Neutrophil (primary cell): ENCODE data around the gene SYNRG.

Experiments used
- H3K27ac ChIP-seq: fragments of 200-600 bp; sonication (generic); 2 replicates; pipeline ENCODE4 v1.5.1; 2016; ENCODE audit warnings: mild to moderate bottlenecking, moderate library complexity
- H3K27me3 ChIP-seq: fragments of 200-600 bp; sonication (generic); 2 replicates; pipeline ENCODE4 v1.6.0; 2016; ENCODE audit warnings: mild to moderate bottlenecking
- H3K36me3 ChIP-seq: fragments of 200-600 bp; sonication (generic); 2 replicates; pipeline ENCODE4 v1.5.1; 2017
- H3K4me1 ChIP-seq, 2 experiments: fragments of 200-600 bp in 1 of 2; sonication (generic) in 1 of 2; 1 replicate in 1 of 2; 2 replicates in 1 of 2; pipeline versions ENCODE4 v1.5.1 to v1.6.1; 2013 to 2016; ENCODE audit warnings: low read depth in 1 of 2, low read length in 1 of 2, mild to moderate bottlenecking in 1 of 2, moderate library complexity in 1 of 2; ENCODE audit not compliant: control insufficient read depth in 1 of 2, insufficient read depth in 1 of 2
- H3K4me3 ChIP-seq, 2 experiments: fragments of 200-600 bp in 1 of 2; sonication (generic) in 1 of 2; 1 replicate in 1 of 2; 2 replicates in 1 of 2; pipeline ENCODE4 v1.5.1; 2013 to 2016; ENCODE audit warnings: low read depth in 1 of 2, low read length in 1 of 2, mild to moderate bottlenecking in 1 of 2, moderate library complexity in 1 of 2
- H3K9me3 ChIP-seq: fragments of 200-600 bp; sonication (generic); 2 replicates; pipeline ENCODE4 v1.5.1; 2016
- CTCF ChIP-seq: fragments of 200-600 bp; sonication (generic); IDR thresholded peaks from 2 replicates; pipeline ENCODE4 v1.5.1; 2016; ENCODE audit warnings: antibody characterized with exemption

Gene SYNRG

GRCh38 chr17:37598145-37598544 lies 11.1 kb downstream of the SYNRG start:
- no peak for TF ChIP-seq CTCF
- Histone ChIP-seq H3K9me3 (no peaks in the 10 kb centered on the region), H3K27ac (no peak overlapping the region), H3K4me3 (no peak overlapping the region), H3K4me1 (no peaks in the 10 kb centered on the region), H3K36me3 (peaks cover 67% of the 10 kb centered on the region), H3K27me3 (no peaks in the 10 kb centered on the region)

- H3K27me3 ChIP-seq: no peaks in the 10 kb centered on the region
- TF ChIP-seq CTCF: no peak
- H3K36me3 ChIP-seq: peaks cover 69% of the 10 kb centered on the region
Measured at GRCh38 chr17:37592291-37592690, 16.9 kb downstream of the SYNRG start.

DNA sequence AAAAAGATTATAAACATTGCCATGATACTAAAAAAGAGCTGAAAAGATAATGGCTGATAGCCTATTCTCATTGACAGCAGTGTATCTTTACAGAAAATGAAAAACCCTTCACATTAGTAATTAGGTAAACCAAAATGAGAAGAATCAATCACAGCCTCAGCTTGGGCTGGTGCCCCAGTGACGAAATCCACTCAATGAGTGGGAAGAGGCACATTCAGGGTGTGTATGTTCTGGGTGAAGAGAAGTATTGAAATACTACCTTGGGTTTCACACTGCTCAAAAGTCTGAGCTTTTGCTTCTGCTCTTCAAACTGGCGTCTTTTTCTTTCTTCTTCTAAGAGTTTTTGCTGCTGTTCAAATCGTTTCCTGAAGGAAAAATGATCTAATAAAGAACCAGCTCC lies 24.2 kb downstream of the SYNRG start:
- Histone ChIP-seq H3K27ac (no peak overlapping the region), H3K4me1 (no peaks in the 10 kb centered on the region), H3K27me3 (no peaks in the 10 kb centered on the region), H3K36me3 (peaks cover 86% of the 10 kb centered on the region), H3K9me3 (no peaks in the 10 kb centered on the region), H3K4me3 (no peak overlapping the region)
- no peak for TF ChIP-seq CTCF

More at GRCh38 chr17:37592291-37592690, 16.9 kb downstream of the SYNRG start:
- Histone ChIP-seq H3K4me3 (no peak overlapping the region), H3K4me1 (no peaks in the 10 kb centered on the region), H3K9me3 (no peaks in the 10 kb centered on the region), H3K27ac (no peak overlapping the region)

DNA sequence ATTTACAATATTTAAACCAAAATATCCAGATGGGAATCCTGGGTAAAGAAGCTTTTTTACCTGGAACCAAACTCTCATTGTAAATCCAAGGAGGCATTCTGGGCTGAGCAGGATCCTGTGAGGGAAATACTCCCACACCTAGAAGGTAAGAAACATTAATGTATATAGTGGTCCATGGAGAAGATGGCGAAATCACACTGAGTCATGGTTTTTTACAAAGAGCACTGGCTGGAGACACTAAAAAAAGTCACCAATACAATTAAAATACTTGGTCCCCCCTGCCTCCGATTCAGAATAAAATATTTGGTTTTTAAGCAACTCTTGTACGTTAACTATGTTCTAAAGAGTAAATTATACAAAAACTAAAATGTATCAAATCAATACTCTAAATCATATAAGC lies 32.9 kb downstream of the SYNRG start:
- H3K36me3 ChIP-seq: peaks cover 86% of the 10 kb centered on the region
- no peaks in the 10 kb centered on the region for H3K4me1 ChIP-seq
- no peak for TF ChIP-seq CTCF
- H3K27ac ChIP-seq: no peak overlapping the region
- H3K27me3 ChIP-seq: no peaks in the 10 kb centered on the region
- no peaks in the 10 kb centered on the region for H3K9me3 ChIP-seq
- no peak overlapping the region for H3K4me3 ChIP-seq

DNA sequence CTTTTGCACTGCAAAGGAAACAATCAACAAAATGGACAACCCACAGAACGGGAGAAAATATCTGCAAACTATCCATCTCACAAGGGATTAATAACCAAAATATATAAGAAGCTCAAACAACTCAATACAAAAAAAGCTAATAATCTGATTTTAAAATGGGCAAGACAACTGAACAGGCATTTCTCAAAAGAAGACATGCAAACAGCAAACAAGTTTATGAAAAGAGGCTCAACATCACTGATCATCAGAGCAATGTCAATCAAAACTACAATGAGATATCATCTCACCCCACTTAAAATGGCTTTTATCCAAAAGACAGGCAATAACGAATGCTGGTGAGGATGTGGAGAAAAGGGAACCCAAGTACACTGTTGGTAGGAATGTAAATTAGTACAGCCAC lies 34.8 kb downstream of the SYNRG start:
- H3K27ac ChIP-seq: no peak overlapping the region
- no peak overlapping the region for H3K4me3 ChIP-seq
- H3K27me3 ChIP-seq: no peaks in the 10 kb centered on the region
- no peaks in the 10 kb centered on the region for H3K9me3 ChIP-seq
- no peaks in the 10 kb centered on the region for H3K4me1 ChIP-seq
- H3K36me3 ChIP-seq: peaks cover 86% of the 10 kb centered on the region
- no peak for TF ChIP-seq CTCF

DNA sequence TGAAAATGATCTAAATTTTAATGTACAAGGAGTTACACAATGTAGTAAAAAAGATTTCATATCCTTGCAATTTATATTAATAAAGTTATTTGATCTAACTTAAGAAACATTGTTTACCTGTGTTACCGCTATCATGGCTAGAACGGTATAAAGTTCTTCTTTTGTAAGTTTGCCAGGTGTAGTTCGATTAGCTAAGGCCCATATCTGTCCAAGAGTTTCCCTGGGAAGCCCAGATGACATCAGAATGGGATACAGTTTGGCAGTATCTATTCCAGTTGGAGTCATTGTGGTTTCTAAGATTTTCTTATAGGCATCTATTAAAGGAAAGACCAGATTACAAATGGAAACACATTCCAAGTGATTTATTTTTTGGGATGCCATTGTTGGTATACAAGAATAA lies 37.5 kb downstream of the SYNRG start:
- H3K27ac ChIP-seq: no peak overlapping the region
- peaks cover 86% of the 10 kb centered on the region for H3K36me3 ChIP-seq
- no peaks in the 10 kb centered on the region for H3K4me1 ChIP-seq
- H3K4me3 ChIP-seq: no peak overlapping the region
- H3K27me3 ChIP-seq: no peaks in the 10 kb centered on the region
- H3K9me3 ChIP-seq: no peaks in the 10 kb centered on the region
- TF ChIP-seq CTCF: no peak
